AG09309 (cell line): ENCODE data around the gene TMEM42.

Experiments
- DNase-seq: peaks from one replicate; pipeline ENCODE4 v3.0.0-alpha.2; 2010; ENCODE audit warnings: low read depth
- H3K4me3 ChIP-seq: 2 replicates; pipeline ENCODE4 v1.5.1; 2011; ENCODE audit warnings: mild to moderate bottlenecking, low read depth, low read length, moderate library complexity; ENCODE audit not compliant: control insufficient read depth
- TF ChIP-seq, protein P1 (sequence below): IDR thresholded peaks from 2 replicates; pipeline ENCODE4 v1.5.1; 2011; ENCODE audit warnings: mild to moderate bottlenecking, low read depth, low read length, inconsistent platforms; ENCODE audit not compliant: insufficient read depth, control insufficient read depth; ENCODE audit errors: missing control alignments

Gene TMEM42

DNA sequence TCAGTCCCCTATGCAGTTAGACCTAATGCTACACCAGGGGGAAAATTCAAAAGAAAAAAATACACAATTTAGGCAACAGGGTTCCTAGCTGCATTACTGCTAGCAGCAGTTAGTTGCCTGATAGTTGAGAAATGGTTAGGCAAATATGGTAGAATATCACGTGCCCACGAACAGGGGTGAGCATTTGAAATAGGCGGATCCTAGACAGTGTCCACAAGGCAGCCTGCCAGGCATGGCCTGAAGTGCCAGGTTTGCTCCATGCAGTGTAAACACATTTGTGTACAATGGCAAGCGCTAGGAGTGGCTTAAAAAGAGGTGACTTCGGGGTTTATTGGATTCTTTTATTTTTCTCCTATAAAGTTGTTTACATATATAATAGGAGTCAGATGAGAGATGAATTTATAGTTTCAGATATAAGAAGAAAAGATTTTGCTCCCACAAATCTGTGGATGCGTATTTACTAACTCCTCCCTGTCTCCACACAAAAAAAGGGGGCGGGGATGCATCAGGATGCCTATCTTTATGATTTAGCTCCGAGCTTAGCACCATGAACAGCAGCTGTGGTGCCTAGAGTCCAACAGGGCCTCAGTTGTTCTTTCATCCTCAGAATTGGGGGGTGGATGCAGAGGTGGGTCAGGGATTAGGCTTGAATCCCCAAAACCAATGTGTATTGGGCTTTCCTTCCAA, 8.8 kb downstream of the TMEM42 start:
- TF ChIP-seq, protein P1, sequence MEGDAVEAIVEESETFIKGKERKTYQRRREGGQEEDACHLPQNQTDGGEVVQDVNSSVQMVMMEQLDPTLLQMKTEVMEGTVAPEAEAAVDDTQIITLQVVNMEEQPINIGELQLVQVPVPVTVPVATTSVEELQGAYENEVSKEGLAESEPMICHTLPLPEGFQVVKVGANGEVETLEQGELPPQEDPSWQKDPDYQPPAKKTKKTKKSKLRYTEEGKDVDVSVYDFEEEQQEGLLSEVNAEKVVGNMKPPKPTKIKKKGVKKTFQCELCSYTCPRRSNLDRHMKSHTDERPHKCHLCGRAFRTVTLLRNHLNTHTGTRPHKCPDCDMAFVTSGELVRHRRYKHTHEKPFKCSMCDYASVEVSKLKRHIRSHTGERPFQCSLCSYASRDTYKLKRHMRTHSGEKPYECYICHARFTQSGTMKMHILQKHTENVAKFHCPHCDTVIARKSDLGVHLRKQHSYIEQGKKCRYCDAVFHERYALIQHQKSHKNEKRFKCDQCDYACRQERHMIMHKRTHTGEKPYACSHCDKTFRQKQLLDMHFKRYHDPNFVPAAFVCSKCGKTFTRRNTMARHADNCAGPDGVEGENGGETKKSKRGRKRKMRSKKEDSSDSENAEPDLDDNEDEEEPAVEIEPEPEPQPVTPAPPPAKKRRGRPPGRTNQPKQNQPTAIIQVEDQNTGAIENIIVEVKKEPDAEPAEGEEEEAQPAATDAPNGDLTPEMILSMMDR: no peak
- no peak overlapping the region for H3K4me3 ChIP-seq
- DNase-seq: no peak

DNA sequence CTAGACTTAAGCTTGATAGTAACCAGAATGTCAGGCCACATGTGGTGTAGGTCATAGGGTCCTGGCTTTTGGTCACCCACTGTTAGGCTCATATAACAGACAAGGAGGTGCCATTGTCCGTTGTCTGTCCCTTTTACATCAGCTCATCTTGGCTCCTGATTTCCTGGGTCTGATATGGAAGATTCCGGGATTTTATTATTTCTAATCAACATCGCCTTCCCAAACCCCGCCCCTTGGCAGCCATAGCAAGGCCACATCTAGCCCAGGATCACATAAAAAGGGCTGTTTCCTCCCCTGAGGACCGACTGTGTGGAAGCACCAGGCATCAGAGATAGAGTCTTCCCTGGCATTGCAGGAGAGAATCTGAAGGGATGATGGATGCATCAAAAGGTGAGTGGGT, 12.6 kb downstream of the TMEM42 start, which contains the start of gene TGM4:
TGM4 (plus strand) TSS at position 301 of the 400 bp plus-strand sequence; CDS start at position 372, 71 bp downstream.
- no peak for DNase-seq
- no peak within 1 kb of the TSS for H3K4me3 ChIP-seq
- TF ChIP-seq, protein P1: no peak

- H3K4me3 ChIP-seq: no peak overlapping the region
- TF ChIP-seq, protein P1: no peak
- no peak for DNase-seq
Observed at GRCh38 chr3:44875596-44875995, 13.9 kb downstream of the TMEM42 start.

- TF ChIP-seq, protein P1: no peak
- DNase-seq: no peak
Observed at GRCh38 chr3:44877333-44877732, 15.6 kb downstream of the TMEM42 start.

GRCh38 chr3:44880284-44880683, 18.6 kb downstream of the TMEM42 start:
- no peak overlapping the region for H3K4me3 ChIP-seq
- no peak for DNase-seq
- TF ChIP-seq, protein P1: no peak

More at GRCh38 chr3:44877333-44877732, 15.6 kb downstream of the TMEM42 start:
- no peak overlapping the region for H3K4me3 ChIP-seq

DNA sequence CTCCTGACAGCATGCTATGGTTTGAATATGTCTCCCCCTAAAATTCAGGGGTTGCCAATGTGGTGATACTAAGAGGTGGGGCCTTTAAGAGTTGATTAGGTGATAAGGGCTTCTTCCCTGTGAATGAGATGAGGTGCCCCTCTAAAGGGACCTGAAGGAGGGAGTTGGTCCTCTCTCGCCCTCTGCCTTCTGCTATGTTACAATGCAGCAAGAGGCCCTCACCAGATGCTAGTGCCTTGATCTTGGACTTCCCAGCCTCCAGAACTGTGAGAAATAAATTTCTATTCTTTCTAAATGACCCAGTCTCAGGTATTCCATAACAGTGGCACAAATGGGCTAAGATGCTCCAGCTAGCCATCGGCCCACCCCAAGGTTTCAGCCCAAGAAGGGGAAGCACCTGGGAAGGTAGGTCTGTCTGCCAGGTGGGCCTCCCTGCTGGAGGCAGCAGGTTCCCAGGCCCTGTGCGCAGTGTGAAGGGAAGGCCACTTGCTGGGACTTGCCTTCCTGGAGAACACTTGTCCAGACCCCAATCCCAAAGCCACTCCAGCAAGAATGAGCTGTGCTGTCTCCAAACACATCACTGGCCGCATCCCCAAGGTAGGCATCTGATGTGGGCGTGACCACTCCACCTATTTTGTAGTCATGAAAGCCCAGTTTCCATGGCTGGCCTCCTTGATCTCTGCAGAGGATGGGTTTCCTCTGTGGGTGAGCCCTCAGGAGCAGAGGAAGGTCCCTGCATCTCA, 21.7 kb downstream of the TMEM42 start:
- no peak overlapping the region for H3K4me3 ChIP-seq
- no peak for DNase-seq

More for the DNA sequence above, 21.7 kb downstream of the TMEM42 start:
- TF ChIP-seq, protein P1: no peak
